Neural cell (in vitro differentiated cells): Measurements from ENCODE around the gene TACC3. TPM values are rescaled to one million over a fixed set of nuclear protein-coding genes. Genes with fewer than 3 reads are reported as not detected.
A peak's percentile ranks its signal among the peaks of the same experiment; 100 is the strongest.

Experiments used
- H2AFZ ChIP-seq: fragments of 200-600, 300-800 bp; sonication (generic), shearing (Covaris generic); 2 replicates; pipeline ENCODE4 v1.6.0; 2014; ENCODE audit warnings: low read depth, mild to moderate bottlenecking, antibody characterized with exemption, low read length, moderate library complexity
- H3F3A ChIP-seq: fragments of 200-600 bp; shearing (Covaris generic); 2 replicates; pipeline ENCODE4 v1.6.1; 2016; ENCODE audit warnings: mild to moderate bottlenecking, moderate library complexity, mixed read lengths, antibody characterized with exemption, low read length; ENCODE audit not compliant: insufficient read depth, poor library complexity, severe bottlenecking
- H3K27ac ChIP-seq: fragments of 200-600, 300-800 bp; sonication (generic), shearing (Covaris generic); 2 replicates; pipeline ENCODE4 v1.5.1; 2014; ENCODE audit warnings: mild to moderate bottlenecking, low read length, moderate library complexity
- H3K27me3 ChIP-seq: fragments of 300-800, 200-600 bp; sonication (generic), shearing (Covaris generic); 2 replicates; pipeline ENCODE4 v1.6.0; 2014; ENCODE audit warnings: mild to moderate bottlenecking, low read depth, low read length, moderate library complexity; ENCODE audit not compliant: insufficient read depth
- H3K36me3 ChIP-seq: fragments of 300-800, 200-600 bp; sonication (generic), shearing (Covaris generic); 2 replicates; pipeline ENCODE4 v1.5.1; 2014; ENCODE audit warnings: mild to moderate bottlenecking, antibody characterized with exemption, low read length, moderate library complexity; ENCODE audit not compliant: insufficient read depth
- H3K4me2 ChIP-seq: fragments of 300-800, 200-600 bp; sonication (generic), shearing (Covaris generic); 2 replicates; pipeline ENCODE4 v1.6.0; 2014; ENCODE audit warnings: mild to moderate bottlenecking, low read length
- H3K4me3 ChIP-seq: fragments of 300-800, 200-600 bp; sonication (generic), shearing (Covaris generic); 2 replicates; pipeline ENCODE4 v1.5.1; 2014; ENCODE audit warnings: mild to moderate bottlenecking, low read length, moderate library complexity
- H3K79me2 ChIP-seq: fragments of 200-600 bp; shearing (Covaris generic); replicated peaks from 2 replicates; pipeline ENCODE4 v1.6.0; 2014; ENCODE audit warnings: mild to moderate bottlenecking, low read length, moderate library complexity; ENCODE audit not compliant: insufficient read depth
- H3K9ac ChIP-seq: fragments of 300-800, 200-600 bp; sonication (generic), shearing (Covaris generic); 2 replicates; pipeline ENCODE4 v1.6.1; 2016; ENCODE audit warnings: mild to moderate bottlenecking, low read length, mixed read lengths
- H3K9me2 ChIP-seq: fragments of 200-600 bp; shearing (Covaris generic); 2 replicates; pipeline ENCODE4 v1.6.1; 2016; ENCODE audit warnings: mild to moderate bottlenecking, low read length, mixed read lengths; ENCODE audit not compliant: insufficient read depth
- H3K9me3 ChIP-seq: fragments of 200-600, 300-800 bp; sonication (generic), shearing (Covaris generic); 2 replicates; pipeline ENCODE4 v1.6.1; 2016; ENCODE audit warnings: mild to moderate bottlenecking, mixed run types, low read length, moderate library complexity, mixed read lengths
- H4K20me1 ChIP-seq: fragments of 200-600 bp; shearing (Covaris generic); 2 replicates; pipeline ENCODE4 v1.6.1; 2016; ENCODE audit warnings: mild to moderate bottlenecking, mixed run types; ENCODE audit not compliant: insufficient read depth
- CTCF ChIP-seq: fragments of 450-650 bp; IDR thresholded peaks from 2 replicates; pipeline ENCODE4 v1.5.1; 2014; ENCODE audit warnings: antibody characterized with exemption, mild to moderate bottlenecking, moderate library complexity; ENCODE audit not compliant: poor library complexity, severe bottlenecking
- EP300 ChIP-seq: fragments of 450-650 bp; conservative IDR thresholded peaks from 2 replicates; pipeline ENCODE4 v1.6.1; 2014; ENCODE audit warnings: antibody characterized with exemption, mild to moderate bottlenecking, moderate library complexity; ENCODE audit not compliant: poor library complexity, severe bottlenecking
- EZH2 ChIP-seq: fragments of 200-600, 300-800 bp; shearing (Covaris generic), sonication (generic); IDR thresholded peaks from 2 replicates; pipeline ENCODE4 v1.6.1; 2014; ENCODE audit warnings: antibody characterized with exemption, low read length, borderline replicate concordance, mild to moderate bottlenecking; ENCODE audit not compliant: insufficient read depth, poor library complexity, severe bottlenecking
- MXI1 ChIP-seq: fragments of 450-650 bp; conservative IDR thresholded peaks from 2 replicates; pipeline ENCODE4 v1.6.1; 2014; ENCODE audit warnings: antibody characterized with exemption, mild to moderate bottlenecking; ENCODE audit not compliant: poor library complexity, severe bottlenecking
- POLR2AphosphoS5 ChIP-seq: IDR thresholded peaks from 2 replicates; pipeline ENCODE4 v1.6.1; 2012
- RAD21 ChIP-seq: fragments of 450-650 bp; conservative IDR thresholded peaks from 2 replicates; pipeline ENCODE4 v1.6.1; 2014; ENCODE audit warnings: antibody characterized with exemption, mild to moderate bottlenecking, moderate library complexity
- REST ChIP-seq: IDR thresholded peaks from 2 replicates; pipeline ENCODE4 v1.6.1; 2012; ENCODE audit warnings: borderline replicate concordance
- SMC3 ChIP-seq: fragments of 450-650 bp; conservative IDR thresholded peaks from 2 replicates; pipeline ENCODE4 v1.6.1; 2014; ENCODE audit warnings: antibody characterized with exemption, mild to moderate bottlenecking, moderate library complexity; ENCODE audit not compliant: poor library complexity
- TAF1 ChIP-seq: IDR thresholded peaks from 2 replicates; pipeline ENCODE4 v1.6.1; 2012; ENCODE audit warnings: low read depth
- polyA minus RNA-seq: library from RNA; depleted of rRNA, polyadenylated mRNA; stranded (reverse); fragments of >200 nt; gene quantifications from 2 replicates; pipeline ENCODE4 v1.2.3, GENCODE V29; 2014
- polyA plus RNA-seq: library from polyadenylated mRNA; depleted of rRNA; stranded (reverse); fragments of >200 nt; gene quantifications from 2 replicates; pipeline ENCODE4 v1.2.3, GENCODE V29; 2014

Gene TACC3
- 2.6 and 3.5 TPM in 2 replicates for polyA plus RNA-seq
- 2.1 and 3.7 TPM in 2 replicates for polyA minus RNA-seq

GRCh38 chr4:1721003-1721665 lies at the start of gene TACC3, which contains the start of gene TMEM129:
TSS of gene TACC3 (plus strand) at chr4:1721521. CDS start at chr4:1723422, 1,901 bp downstream.
TSS of gene TMEM129 (minus strand) at chr4:1721323. CDS start at chr4:1720837, 486 bp downstream.
- TF ChIP-seq REST (no peak), MXI1 (peak; percentile 97), RAD21 (no peak), TAF1 (no peak), EZH2 (no peak), POLR2AphosphoS5 (peak; percentile 84), EP300 (no peak), CTCF (no peak), SMC3 (no peak)
- H3K9ac ChIP-seq: peak within 1 kb of the TSS; percentile 74
- H3K9me3 ChIP-seq: no peaks in the 10 kb centered on the region
- H3K4me2 ChIP-seq: peak within 1 kb of the TSS; percentile 62
- H2AFZ ChIP-seq: peak within 1 kb of the TSS; percentile 56
- H4K20me1 ChIP-seq: no peaks in the 10 kb centered on the region
- no peaks in the 10 kb centered on the region for H3K36me3 ChIP-seq
- peak within 1 kb of the TSS; percentile 52 for H3K27ac ChIP-seq
- no peaks in the 10 kb centered on the region for H3K9me2 ChIP-seq
- H3K27me3 ChIP-seq: no peaks in the 10 kb centered on the region
- no peaks in the 10 kb centered on the region for H3F3A ChIP-seq
- peak within 1 kb of the TSS; percentile 95 for H3K4me3 ChIP-seq
- peaks cover 20% of the 10 kb centered on the region for H3K79me2 ChIP-seq

DNA sequence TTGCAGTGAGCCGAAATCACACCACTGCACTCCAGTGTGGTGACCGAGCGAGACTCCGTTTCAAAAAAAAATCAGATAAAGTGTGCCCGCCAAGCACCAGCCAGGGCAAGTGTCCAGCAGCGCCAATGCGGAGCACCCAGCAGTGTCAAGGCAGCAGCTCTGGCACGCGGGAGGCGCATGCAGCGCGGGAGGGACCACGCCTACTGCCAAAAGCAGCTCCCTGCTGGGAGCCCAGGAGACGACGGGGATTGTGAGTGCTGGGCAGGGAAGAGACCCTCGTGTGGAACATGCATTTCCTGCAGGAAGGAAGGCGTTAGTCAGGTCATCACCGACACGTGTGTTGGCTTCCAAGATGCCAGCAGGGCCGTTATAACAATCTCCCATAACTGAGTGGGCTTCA lies 47.6 kb upstream of the TACC3 start:
- no peak for TF ChIP-seq CTCF
- TF ChIP-seq REST: no peak
- TF ChIP-seq MXI1: no peak
- no peak for TF ChIP-seq EZH2
- TF ChIP-seq EP300: no peak
- TF ChIP-seq RAD21: no peak
- TF ChIP-seq POLR2AphosphoS5: no peak
- no peak overlapping the region for H2AFZ ChIP-seq
- no peak overlapping the region for H3K9ac ChIP-seq
- no peaks in the 10 kb centered on the region for H3F3A ChIP-seq
- H3K36me3 ChIP-seq: no peaks in the 10 kb centered on the region
- H3K27me3 ChIP-seq: no peaks in the 10 kb centered on the region
- H3K9me2 ChIP-seq: no peaks in the 10 kb centered on the region
- H4K20me1 ChIP-seq: no peaks in the 10 kb centered on the region
- no peak overlapping the region for H3K4me3 ChIP-seq
- H3K4me2 ChIP-seq: no peak overlapping the region
- H3K9me3 ChIP-seq: no peaks in the 10 kb centered on the region
- no peak overlapping the region for H3K27ac ChIP-seq
- no peaks in the 10 kb centered on the region for H3K79me2 ChIP-seq
